Keratinocyte (primary cell): ENCODE data around the gene MPP4. TPM values are rescaled to one million over a fixed set of nuclear protein-coding genes. Genes with fewer than 3 reads are reported as not detected.

ENCODE experiments used
- DNase-seq: peaks from one replicate; pipeline ENCODE4 v3.0.0-alpha.2; 2011; ENCODE audit warnings: low read depth, missing footprints, low spot score
- FAIRE-seq: peaks from 2 replicates; lab custom pipeline; 2011; peaks lifted over from hg19 to GRCh38; lab: Jason Lieb, UNC
- H2AFZ ChIP-seq: 2 replicates; pipeline ENCODE4 v1.6.0; 2012; ENCODE audit warnings: low read length, control low read depth, inconsistent platforms; ENCODE audit not compliant: control insufficient read depth
- H3K27ac ChIP-seq: 2 replicates; pipeline ENCODE4 v1.5.1; 2011; ENCODE audit warnings: low read length; ENCODE audit not compliant: control insufficient read depth, insufficient read depth
- H3K27me3 ChIP-seq: 3 replicates; pipeline ENCODE4 v1.6.0; 2011; ENCODE audit warnings: low read length; ENCODE audit not compliant: control insufficient read depth, insufficient read depth; ENCODE audit errors: extremely low read depth
- H3K36me3 ChIP-seq, 2 experiments: 2 replicates in 1 of 2; 3 replicates in 1 of 2; pipeline ENCODE4 v1.5.1; 2011; ENCODE audit warnings: low read length in 2 of 2, mild to moderate bottlenecking in 1 of 2; ENCODE audit not compliant: control insufficient read depth in 2 of 2, insufficient read depth in 2 of 2; ENCODE audit errors: extremely low read depth in 1 of 2
- H3K4me1 ChIP-seq: 3 replicates; pipeline ENCODE4 v1.5.1; 2011; ENCODE audit warnings: low read length; ENCODE audit not compliant: control insufficient read depth, insufficient read depth; ENCODE audit errors: extremely low read depth
- H3K4me2 ChIP-seq: 3 replicates; pipeline ENCODE4 v1.6.0; 2011; ENCODE audit warnings: low read depth, low read length; ENCODE audit not compliant: control insufficient read depth, insufficient read depth; ENCODE audit errors: extremely low read depth
- H3K4me3 ChIP-seq, 3 experiments: fragments of 200-600 bp in 1 of 3; sonication (generic) in 1 of 3; 2 replicates in 2 of 3; 3 replicates in 1 of 3; pipeline ENCODE4 v1.5.1; 2011 to 2016; ENCODE audit warnings: low read length in 3 of 3, mild to moderate bottlenecking in 3 of 3, control low read depth in 2 of 3, inconsistent platforms in 1 of 3, low read depth in 1 of 3, mixed read lengths in 1 of 3, mixed run types in 1 of 3, moderate library complexity in 1 of 3; ENCODE audit not compliant: control insufficient read depth in 2 of 3, insufficient read depth in 2 of 3; ENCODE audit errors: extremely low read depth in 1 of 3
- H3K79me2 ChIP-seq: 2 replicates; pipeline ENCODE4 v1.6.0; 2012; ENCODE audit warnings: low read length; ENCODE audit not compliant: control insufficient read depth, insufficient read depth
- H3K9ac ChIP-seq: 3 replicates; pipeline ENCODE4 v1.6.0; 2011; ENCODE audit warnings: low read length; ENCODE audit not compliant: control insufficient read depth, insufficient read depth; ENCODE audit errors: extremely low read depth
- H3K9me1 ChIP-seq: 3 replicates; pipeline ENCODE4 v1.6.0; 2011; ENCODE audit warnings: low read length; ENCODE audit not compliant: control insufficient read depth, insufficient read depth; ENCODE audit errors: extremely low read depth
- H3K9me3 ChIP-seq: 2 replicates; pipeline ENCODE4 v1.5.1; 2012; ENCODE audit warnings: low read depth, low read length; ENCODE audit not compliant: control insufficient read depth
- H4K20me1 ChIP-seq: 3 replicates; pipeline ENCODE4 v1.6.0; 2011; ENCODE audit warnings: low read length; ENCODE audit not compliant: control insufficient read depth, insufficient read depth; ENCODE audit errors: extremely low read depth
- EZH2 ChIP-seq: IDR thresholded peaks from one replicate; pipeline ENCODE4 v1.6.1; 2012; ENCODE audit warnings: inconsistent platforms, mild to moderate bottlenecking, low read length, moderate library complexity
- dilution Hi-C: fragments of 300-500 bp; cut with MboI; formaldehyde crosslinking; loops from one replicate; pipeline ENCODE4 v1.7.0; 2020; ENCODE audit warnings: low sequenced_read_pairs; ENCODE audit not compliant: extremely low pct_ligation_motif_present
- polyA plus RNA-seq, 5 experiments: library from polyadenylated mRNA; depleted of rRNA in 3 of 5; stranded (reverse) in 3 of 5; stranded (forward) in 1 of 5; unstranded in 1 of 5; fragments of >200 nt; gene quantifications; 1 replicate in 1 of 5; 2 replicates in 3 of 5; 3 replicates in 1 of 5; pipeline versions ENCODE4 v1.2.1 to v1.2.3, GENCODE V29; 2011 to 2012; ENCODE audit warnings: missing spikeins in 2 of 5, low read depth in 1 of 5, low replicate concordance in 1 of 5
- TF ChIP-seq, protein P1 (sequence below), 3 experiments: IDR thresholded peaks in 1 of 3; conservative IDR thresholded peaks in 1 of 3; optimal IDR thresholded peaks in 1 of 3; 2 replicates in 2 of 3; 3 replicates in 1 of 3; pipeline versions ENCODE3 to v1.5.1; 2011; ENCODE audit warnings: low read length in 3 of 3, mild to moderate bottlenecking in 3 of 3, moderate library complexity in 2 of 3, control low read depth in 1 of 3, inconsistent platforms in 1 of 3; ENCODE audit not compliant: insufficient read depth in 2 of 3; ENCODE audit errors: extremely low read depth in 1 of 3

MPP4 gene
- polyA plus RNA-seq, 1 donor (not counting 4 experiments of a cell fraction or from before 2014, with no cell fraction given): 0.42 TPM

DNA sequence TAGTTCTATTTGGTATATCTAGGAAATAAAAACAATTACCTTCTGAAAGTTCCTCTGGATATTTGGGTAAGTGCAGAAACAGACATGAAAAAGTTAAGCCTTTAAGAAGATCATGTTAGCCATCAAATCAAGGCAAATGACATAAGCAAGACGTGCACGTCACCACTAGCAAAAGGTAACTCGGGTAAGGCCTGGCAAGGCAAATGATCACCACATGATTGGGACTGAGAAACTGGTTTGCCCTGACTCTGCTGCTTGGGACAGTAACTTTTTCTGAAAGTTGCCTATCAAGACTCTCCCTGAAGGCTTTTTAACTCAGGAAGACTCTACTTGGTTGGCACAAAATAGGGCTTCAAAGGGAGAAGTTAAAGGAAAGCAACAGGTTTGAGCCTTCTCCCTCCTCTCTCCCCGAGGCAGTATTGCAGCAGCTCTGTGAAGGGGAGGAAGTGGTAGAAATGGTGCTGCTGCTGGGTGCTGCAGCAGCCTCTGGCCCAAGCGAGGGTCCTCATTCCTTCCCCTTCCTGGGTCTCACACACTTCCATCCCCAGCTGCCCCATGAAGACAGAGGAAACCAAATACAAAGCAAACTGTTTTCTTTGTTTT, 38.0 kb downstream of the MPP4 start:
- H3K79me2 ChIP-seq: no peaks in the 10 kb centered on the region
- TF ChIP-seq EZH2: no peak
- TF ChIP-seq, protein P1, sequence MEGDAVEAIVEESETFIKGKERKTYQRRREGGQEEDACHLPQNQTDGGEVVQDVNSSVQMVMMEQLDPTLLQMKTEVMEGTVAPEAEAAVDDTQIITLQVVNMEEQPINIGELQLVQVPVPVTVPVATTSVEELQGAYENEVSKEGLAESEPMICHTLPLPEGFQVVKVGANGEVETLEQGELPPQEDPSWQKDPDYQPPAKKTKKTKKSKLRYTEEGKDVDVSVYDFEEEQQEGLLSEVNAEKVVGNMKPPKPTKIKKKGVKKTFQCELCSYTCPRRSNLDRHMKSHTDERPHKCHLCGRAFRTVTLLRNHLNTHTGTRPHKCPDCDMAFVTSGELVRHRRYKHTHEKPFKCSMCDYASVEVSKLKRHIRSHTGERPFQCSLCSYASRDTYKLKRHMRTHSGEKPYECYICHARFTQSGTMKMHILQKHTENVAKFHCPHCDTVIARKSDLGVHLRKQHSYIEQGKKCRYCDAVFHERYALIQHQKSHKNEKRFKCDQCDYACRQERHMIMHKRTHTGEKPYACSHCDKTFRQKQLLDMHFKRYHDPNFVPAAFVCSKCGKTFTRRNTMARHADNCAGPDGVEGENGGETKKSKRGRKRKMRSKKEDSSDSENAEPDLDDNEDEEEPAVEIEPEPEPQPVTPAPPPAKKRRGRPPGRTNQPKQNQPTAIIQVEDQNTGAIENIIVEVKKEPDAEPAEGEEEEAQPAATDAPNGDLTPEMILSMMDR (optimal IDR thresholded peaks at IDR 0.05 in 1 of 3, IDR thresholded peaks at IDR 0.05 in 1 of 3, conservative IDR thresholded peaks at IDR 0.05 in 1 of 3; ENCODE audit: extremely low read depth in 1 of 3, insufficient read depth in 2 of 3, low read length in 3 of 3): no peak
- H3K9me3 ChIP-seq: no peaks in the 10 kb centered on the region
- H3K9me1 ChIP-seq: no peaks in the 10 kb centered on the region
- H2AFZ ChIP-seq: peak overlapping the region; percentile 61
- H3K27ac ChIP-seq: no peak overlapping the region
- no peak overlapping the region for H3K9ac ChIP-seq
- no peaks in the 10 kb centered on the region for H4K20me1 ChIP-seq
- H3K27me3 ChIP-seq: no peaks in the 10 kb centered on the region
- dilution Hi-C loops: no loop called here
- peak; percentile 43 for FAIRE-seq
- DNase-seq: no peak
- no peaks in the 10 kb centered on the region for H3K36me3 ChIP-seq
- H3K4me2 ChIP-seq: no peak overlapping the region
- no peaks in the 10 kb centered on the region for H3K4me1 ChIP-seq
- H3K4me3 ChIP-seq: no peak overlapping the region

DNA sequence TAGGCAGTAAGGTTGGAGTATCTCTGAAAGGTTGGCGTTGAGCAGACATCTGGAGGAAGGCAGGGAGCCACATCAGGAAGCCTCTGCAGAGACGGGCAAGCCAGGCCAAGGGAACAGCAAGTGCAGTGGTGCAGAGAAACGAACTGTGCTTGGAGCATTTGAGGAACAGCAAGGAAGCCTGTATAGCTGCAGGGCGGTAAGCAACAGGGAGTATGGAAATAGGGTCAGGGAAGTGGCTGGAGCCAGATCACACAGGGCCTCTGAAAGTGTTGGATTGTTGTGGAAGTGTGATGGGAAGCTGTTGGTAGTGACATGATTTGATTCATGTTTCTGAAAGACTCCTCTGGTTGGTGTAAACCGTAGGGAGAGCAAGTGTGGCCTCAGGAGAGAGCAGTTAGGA, 41.7 kb downstream of the MPP4 start:
- DNase-seq: no peak
- H3K9me1 ChIP-seq: no peaks in the 10 kb centered on the region
- H3K4me2 ChIP-seq: no peak overlapping the region
- H3K36me3 ChIP-seq: no peaks in the 10 kb centered on the region
- no peaks in the 10 kb centered on the region for H3K9me3 ChIP-seq
- no peak overlapping the region for H3K4me3 ChIP-seq
- FAIRE-seq: no peak
- H3K27ac ChIP-seq: no peak overlapping the region
- H3K4me1 ChIP-seq: peaks cover 9% of the 10 kb centered on the region
- H3K27me3 ChIP-seq: no peaks in the 10 kb centered on the region
- no peaks in the 10 kb centered on the region for H4K20me1 ChIP-seq
- dilution Hi-C loops: no loop called here
- no peak overlapping the region for H3K9ac ChIP-seq
- no peaks in the 10 kb centered on the region for H3K79me2 ChIP-seq
- H2AFZ ChIP-seq: no peak overlapping the region
- TF ChIP-seq, protein P1 (optimal IDR thresholded peaks at IDR 0.05 in 1 of 3, IDR thresholded peaks at IDR 0.05 in 1 of 3, conservative IDR thresholded peaks at IDR 0.05 in 1 of 3; ENCODE audit: extremely low read depth in 1 of 3, insufficient read depth in 2 of 3, low read length in 3 of 3): no peak
- TF ChIP-seq EZH2: no peak
